ENCODE measurements around the gene SLC22A7. TPM values are rescaled to one million over a fixed set of nuclear protein-coding genes. Genes with fewer than 3 reads are reported as not detected.
A peak's percentile ranks its signal among the peaks of the same experiment; 100 is the strongest.
"Not testable (repeated sequence)": the region's sequence is repeated elsewhere in the genome, so short reads cannot be mapped to it uniquely, and the experiment has no call there.

The SLC22A7 gene
- total RNA-seq, 1 donor from 2014 or later: not detected

DNA sequence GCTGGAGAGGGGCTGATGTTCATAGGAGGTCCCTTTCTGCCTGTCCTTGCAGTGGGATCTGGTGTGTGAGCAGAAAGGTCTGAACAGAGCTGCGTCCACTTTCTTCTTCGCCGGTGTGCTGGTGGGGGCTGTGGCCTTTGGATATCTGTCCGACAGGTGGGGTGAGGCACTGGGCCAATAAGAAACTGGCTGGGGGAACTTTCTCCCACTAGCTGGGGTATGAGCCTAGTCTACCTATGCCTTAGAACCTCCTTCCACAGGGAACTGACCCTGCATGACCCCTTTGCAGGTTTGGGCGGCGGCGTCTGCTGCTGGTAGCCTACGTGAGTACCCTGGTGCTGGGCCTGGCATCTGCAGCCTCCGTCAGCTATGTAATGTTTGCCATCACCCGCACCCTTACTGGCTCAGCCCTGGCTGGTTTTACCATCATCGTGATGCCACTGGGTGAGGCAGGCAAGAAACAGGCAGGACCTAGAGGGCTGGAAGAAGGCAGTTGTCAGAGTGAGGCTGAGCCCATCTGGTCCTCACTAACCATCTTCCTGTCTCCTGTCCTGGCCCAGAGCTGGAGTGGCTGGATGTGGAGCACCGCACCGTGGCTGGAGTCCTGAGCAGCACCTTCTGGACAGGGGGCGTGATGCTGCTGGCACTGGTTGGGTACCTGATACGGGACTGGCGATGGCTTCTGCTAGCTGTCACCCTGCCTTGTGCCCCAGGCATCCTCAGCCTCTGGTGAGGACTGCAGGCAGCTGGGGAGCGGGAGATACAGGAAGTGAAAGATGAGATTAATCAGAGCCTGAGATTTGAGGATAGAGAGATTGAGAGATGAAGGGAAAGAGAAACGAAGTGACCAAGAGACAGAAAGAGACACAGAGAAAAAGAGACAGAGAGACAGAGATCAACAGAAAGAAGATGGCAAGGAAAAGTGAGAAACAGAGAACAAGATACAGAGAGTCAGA is 1.6 kb downstream of the SLC22A7 start:
- no peak for DNase-seq (ENCODE audit: low read depth in 2 of 2)

DNA sequence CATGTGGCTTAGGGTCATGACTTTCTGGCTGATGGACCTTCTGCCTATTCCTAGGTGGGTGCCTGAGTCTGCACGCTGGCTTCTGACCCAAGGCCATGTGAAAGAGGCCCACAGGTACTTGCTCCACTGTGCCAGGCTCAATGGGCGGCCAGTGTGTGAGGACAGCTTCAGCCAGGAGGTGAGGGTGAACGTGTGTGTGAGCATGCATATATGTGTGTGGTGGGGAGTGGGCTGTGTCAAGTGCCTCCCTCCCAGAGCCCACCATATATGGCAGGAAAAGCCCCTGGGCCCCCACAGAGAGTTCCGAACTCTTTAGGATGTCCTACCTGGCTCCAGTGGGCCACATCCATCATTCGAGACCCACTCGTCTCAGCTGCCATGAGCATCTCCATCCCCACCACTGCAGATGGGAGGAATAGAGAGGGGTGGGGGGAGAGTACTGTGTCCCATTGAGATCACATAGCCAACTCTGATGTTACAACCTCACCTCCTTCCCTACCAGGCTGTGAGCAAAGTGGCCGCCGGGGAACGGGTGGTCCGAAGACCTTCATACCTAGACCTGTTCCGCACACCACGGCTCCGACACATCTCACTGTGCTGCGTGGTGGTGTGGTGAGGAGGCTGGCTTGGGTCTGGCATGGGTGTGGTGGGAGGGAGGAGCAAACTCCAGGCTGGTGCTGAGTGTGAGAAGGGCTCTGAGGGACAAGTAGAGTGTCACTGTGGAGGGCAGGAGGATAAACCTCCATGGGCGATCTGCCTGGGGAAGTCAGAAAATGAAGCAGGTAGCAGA is 3.2 kb downstream of the SLC22A7 start:
- no peak for DNase-seq (ENCODE audit: low read depth in 2 of 2)

DNA sequence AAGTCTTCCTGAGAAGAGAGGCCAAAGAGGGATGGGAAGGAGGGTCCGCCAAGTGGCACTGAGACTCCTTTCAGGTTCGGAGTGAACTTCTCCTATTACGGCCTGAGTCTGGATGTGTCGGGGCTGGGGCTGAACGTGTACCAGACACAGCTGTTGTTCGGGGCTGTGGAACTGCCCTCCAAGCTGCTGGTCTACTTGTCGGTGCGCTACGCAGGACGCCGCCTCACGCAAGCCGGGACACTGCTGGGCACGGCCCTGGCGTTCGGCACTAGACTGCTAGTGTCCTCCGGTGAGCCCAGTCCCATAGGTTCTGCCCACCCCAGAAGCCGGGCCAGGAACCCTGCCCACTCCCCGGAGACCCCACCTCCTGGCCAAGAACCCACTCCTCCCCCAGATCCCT is 4.1 kb downstream of the SLC22A7 start:
- no peak for DNase-seq (ENCODE audit: low read depth in 2 of 2)

DNA sequence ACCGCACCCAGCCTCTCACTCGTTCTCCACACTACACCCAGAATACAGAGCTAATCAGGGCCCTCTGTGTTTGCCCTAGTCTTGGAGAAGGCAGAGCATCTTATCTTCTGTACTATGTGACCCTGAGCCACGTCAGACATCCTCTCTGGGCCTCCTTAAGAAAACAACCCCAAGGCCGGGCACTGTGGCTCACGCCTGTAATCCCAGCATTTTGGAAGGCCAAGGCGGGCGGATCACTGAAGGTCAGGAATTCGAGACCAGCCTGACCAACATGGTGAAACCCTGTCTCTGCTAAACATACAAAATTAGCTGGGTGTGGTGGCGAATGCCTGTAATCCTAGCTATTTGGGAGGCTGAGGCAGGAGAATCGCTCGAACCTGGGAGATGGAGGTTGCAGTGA is 4.9 kb downstream of the SLC22A7 start:
- DNase-seq (ENCODE audit: low read depth in 2 of 2): not testable (repeated sequence)

DNA sequence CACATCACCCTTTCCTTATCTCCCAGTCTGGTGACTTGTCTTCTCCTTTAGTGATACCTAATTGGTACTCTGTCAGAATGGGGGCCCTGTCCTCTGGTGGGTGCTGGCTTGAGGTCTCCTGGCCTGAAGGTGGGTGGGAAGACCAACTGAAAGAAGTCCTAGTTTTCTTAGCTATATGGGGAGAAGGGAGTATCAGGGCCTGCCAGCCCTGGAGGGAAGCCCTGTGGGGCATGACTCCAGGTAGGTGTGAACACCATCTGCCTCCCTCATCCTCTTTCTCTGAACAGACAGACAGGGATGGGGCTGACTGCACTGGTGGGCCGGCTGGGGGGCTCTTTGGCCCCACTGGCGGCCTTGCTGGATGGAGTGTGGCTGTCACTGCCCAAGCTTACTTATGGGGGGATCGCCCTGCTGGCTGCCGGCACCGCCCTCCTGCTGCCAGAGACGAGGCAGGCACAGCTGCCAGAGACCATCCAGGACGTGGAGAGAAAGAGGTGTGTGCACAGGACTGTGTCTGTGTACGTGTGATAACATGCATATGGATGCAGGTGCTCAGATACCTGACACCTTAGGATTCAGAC is 5.8 kb downstream of the SLC22A7 start:
- no peak for DNase-seq (ENCODE audit: low read depth in 2 of 2)

DNA sequence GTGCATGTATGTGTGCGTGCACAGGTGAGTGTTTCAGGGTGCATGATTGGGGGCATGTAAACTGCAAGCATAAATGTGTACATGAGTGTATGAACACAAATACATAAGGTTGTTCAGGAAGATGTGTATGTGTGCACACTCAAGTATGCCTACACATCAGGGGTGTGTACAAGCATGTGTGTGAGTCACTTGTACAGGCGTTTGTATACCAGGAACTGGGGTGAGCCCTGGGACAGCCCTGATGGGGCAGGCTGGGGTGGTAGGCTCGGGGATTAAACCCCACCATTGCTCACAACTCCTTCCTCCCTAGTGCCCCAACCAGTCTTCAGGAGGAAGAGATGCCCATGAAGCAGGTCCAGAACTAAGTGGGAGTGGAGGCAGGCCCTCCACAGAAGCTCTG is 6.3 kb downstream of the SLC22A7 start:
- no peak for DNase-seq (ENCODE audit: low read depth in 2 of 2)

DNA sequence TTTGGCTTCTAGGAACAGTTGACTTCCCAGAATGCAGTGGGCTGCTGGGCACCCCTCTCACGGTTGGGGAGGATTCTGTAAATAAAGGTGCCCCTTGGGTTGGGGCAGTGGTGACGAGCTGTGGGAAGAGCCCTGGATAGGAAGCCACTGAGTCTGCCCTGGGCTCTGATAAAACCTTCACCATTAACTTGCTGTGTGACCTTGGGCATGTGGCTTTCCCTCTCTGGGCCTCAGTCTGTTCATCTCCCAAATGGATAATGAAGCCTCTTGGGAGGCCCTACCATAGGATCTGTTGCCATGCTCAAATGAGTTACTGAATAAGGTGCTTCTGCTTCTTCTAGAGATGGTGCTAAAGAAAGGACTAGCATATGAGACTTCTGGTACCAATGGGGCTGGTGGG is 6.8 kb downstream of the SLC22A7 start:
- no peak for DNase-seq (ENCODE audit: low read depth in 2 of 2)

DNA sequence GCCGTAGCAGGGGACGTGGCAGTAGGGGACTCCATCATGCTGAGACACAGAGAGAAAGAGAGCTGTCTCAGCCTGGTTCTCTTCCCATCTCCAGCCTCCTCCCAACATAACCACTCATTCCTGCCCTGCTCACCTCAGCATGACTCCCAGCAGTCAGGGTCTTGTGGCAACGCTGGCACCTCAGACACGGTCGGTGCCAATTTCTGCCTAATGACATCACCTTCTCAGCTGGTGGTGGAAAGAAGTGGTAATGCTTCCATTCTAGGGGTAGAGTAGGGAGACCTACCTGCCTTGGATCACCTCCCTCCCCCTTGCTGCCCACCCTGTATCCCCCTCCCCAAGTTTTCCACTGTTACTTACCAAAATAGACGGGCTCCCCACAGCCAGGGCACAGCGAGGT is 8.0 kb downstream of the SLC22A7 start:
- no peak for DNase-seq (ENCODE audit: low read depth in 2 of 2)

DNA sequence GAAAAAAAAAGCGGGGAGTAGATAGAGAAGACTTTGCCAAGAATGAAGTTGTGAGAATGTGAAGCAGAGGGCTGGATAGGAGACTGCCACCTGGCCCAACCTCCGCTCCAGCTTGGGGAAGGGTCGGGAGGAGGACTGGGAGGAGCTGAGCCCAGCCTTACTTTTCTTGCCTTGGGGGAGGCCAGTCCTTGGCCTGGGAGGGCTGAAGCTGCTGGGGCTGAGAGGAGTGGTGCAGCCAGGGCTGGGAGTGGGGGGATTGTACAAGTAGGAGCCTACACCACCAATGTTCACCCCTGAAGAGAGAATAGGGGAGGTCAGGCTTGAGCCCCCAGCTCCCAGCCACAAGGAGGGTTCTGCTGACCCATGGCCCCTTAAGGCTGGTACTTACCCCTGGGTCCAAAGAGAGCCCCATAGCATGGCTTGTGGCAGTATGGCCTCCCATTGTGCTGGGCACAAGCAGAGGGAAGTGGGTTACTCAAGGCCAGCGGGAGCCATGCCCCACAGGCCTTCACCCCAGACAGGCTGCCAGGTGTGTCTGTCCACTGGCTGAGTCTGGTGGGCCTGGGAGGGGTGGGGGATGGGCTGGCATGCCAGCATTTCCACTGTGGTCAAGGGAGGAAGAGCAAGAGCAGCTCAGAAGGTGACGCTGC is 9.5 kb downstream of the SLC22A7 start:
- DNase-seq (ENCODE audit: low read depth in 2 of 2): no peak

DNA sequence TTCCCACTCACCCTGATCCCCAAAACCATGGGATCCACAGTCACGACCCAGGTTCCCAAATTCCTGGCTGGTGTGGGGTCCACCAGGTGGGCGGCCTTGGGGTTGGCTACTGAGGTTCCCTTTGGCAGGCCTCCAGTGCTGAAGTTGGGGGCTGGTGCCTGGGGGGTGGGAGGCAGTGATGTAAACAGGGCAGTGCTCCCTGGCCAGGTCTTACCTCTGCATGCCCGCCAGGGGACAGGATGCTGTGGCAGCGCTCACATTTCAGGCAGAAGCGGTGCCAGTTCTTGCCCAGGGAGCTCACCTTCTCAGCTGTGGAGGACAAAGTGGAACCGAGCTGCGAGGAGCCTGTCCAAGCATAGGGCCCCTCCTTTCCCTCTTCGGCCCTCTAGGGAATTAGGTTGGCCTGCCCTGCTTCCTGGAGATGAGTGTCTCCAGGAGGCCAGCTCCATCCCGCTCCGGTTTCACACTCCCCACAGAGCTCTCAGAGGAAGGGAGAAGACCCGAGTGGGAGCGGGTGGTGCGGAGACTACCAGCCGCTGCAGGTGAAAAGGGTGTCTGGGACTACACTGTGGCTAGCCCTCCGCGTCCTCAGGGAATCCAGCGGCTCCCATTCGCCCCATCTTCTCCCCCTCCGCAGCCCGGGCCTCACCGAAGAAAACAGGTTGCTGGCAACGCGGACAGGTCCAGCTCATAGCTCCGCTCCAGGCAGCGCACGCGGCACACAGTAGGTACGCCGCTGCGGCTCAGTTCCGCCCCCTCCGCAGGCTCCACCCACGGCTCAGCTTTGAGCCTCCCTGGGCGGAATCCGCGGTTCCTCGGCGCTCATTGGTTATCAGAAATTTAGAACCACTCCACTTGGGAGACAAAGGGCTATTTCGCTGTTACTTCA is 10.3 kb downstream of the SLC22A7 start, which contains the start of gene CRIP3:
CRIP3 (minus strand) TSS at position 726 of the 889 bp plus-strand sequence; CDS start at position 692, 34 bp downstream.
- peak in 1 of 2 donors; percentile 13 for DNase-seq (ENCODE audit: low read depth in 2 of 2)

DNA sequence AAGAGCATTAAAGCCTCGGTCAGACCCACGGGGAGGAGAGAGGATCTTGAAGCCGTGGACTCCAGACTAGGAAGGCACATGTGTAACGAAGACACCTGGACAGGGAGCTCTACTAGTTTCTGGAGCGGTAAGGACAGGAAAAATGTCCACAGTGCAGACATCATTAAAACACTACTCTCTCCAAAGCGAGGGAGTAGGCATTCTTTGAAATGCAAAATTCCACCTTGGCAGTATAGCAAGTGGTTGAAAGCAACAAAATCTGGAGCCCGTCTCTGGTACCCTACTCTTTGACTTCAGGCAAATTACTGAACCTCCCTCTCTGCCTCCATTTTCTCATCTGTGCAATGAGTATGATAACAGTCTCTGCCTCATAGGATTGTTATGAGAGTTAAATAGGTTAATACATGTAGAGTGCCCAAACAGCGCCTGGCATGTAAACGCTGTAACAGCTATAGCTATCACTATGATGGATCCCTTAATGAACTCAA is 11.0 kb downstream of the SLC22A7 start:
- DNase-seq (ENCODE audit: low read depth in 2 of 2): no peak

DNA sequence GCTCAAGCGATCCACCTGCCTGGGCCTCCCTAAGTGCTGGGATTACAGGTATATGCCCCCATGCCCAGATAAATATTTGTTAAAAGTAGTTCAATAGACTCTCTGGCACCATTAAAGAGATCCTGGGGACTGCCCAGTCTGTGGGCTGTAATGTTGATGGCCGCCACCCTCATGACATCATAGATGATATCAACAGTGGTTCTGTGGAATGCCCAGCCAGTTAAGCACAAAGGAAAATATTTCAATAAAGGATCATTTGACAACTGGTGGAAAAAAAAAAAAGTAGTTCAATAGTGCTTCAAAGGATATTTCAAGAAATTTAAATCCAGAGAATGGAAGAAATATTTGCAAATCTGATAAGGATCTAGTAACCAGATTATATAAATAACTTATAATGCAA is 12.1 kb downstream of the SLC22A7 start:
- DNase-seq (ENCODE audit: low read depth in 2 of 2): no peak

DNA sequence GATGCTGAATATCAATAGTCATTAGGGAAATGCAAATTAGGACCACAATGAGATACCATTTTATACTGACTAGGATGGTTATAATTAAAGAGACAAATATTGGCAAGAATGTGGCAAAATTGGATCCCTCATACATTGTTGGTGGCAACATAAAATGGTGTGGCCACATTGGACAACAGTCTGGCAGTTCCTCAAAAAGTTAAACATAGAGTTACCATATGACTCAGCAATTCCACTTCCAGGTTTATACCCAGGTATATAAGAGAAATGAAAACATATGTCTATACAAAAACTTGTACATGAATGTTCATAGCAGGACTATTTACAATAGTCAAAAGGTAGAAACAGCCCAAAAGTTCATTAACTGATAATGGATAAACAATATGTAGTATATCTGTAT is 12.6 kb downstream of the SLC22A7 start:
- DNase-seq (ENCODE audit: low read depth in 2 of 2): no peak

DNA sequence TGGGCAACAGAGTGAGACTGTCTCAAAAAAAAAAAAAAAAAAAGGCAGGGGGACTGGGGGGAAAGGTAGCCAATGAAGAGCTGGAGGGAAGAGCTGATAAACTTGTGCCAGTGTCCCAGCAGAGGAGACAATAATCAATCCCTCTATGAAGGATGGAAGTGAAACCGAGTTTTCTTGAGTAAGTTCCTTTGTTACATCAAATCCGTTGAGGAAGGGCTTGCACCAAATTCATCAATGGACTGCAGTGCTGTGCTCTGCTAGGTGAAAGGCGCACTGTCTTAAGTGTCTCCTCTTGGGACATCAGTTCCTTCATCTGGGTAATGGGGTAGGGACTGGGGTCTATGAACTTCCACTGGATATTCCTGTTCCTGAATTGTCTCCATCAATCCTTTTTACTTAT is 13.6 kb downstream of the SLC22A7 start:
- DNase-seq (ENCODE audit: low read depth in 2 of 2): no peak

DNA sequence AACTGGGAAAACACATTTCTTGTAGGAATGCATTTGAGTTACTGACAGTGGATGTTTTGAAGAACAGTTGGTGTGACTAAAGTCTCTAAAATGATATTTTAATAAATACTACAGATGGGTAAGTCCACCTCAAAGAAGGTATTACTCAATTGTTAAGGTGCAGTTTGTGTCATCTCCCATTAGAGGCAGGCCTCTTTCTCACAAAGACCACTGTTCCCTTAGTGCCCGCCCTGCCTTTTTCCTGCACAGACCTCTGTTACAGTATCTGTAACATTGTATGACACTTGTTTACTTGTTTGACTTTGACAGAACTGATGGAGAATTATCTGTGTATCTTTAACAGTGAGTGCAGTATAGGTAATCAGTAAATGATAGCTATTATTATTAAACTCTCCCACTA is 15.8 kb downstream of the SLC22A7 start:
- DNase-seq (ENCODE audit: low read depth in 2 of 2): no peak

DNA sequence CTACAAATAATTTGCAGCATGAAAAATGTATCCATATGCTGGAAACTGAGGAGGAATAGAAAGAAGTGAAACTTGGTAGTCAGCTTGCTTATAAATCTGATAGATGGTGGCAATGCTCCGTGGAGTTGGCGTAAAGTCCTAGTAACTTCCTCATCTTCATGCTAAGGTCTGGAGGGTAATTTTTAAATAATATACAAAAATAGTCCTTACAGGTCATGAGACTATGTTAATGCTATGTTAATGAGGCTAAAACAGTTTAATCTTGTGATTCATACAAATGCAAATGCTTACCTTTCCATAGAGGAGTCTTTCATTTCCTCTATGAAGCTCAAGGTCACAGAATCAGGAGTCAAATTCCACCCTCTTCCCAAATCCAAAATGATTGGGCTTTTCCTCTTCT is 20.0 kb downstream of the SLC22A7 start:
- no peak for DNase-seq (ENCODE audit: low read depth in 2 of 2)

DNA sequence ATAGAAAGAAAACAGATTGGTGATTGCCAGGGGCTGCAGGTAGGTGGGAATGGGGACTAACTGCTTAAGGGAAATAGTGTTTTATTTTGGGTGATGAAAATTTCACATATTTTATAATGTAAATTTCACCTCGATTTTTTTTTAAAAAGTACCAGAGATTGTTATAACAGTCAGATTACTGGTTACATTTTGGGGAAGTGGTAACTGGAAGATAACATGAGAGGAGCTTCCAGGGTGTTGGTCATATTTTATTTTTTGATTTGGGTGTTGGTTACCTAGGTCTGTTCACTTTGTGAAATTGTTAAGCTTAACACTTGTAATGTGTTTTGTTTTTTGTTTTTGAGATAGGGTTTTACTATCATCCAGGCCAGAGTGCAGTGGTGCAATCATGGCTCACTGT is 27.8 kb downstream of the SLC22A7 start:
- no peak for DNase-seq (ENCODE audit: low read depth in 2 of 2)

DNA sequence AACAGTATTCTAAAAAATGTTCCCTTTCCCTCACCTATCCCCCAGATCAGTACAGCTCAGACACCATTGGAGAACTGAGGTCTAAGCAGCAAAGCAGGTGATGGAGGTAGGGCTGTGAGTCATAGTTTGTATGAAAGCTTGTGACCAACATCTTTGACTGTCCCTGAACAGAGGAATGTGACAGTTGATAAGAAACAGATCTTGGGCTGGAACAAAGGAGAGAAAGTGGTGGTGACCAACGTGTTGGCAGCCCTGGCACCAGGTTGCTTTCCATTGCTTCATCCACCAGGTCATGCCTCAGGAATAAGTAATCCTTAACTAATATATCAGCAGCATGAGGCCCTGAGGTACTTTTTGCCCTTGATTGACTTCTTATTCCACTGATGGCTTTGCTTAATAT is 30.5 kb downstream of the SLC22A7 start:
- DNase-seq (ENCODE audit: low read depth in 2 of 2): no peak

DNA sequence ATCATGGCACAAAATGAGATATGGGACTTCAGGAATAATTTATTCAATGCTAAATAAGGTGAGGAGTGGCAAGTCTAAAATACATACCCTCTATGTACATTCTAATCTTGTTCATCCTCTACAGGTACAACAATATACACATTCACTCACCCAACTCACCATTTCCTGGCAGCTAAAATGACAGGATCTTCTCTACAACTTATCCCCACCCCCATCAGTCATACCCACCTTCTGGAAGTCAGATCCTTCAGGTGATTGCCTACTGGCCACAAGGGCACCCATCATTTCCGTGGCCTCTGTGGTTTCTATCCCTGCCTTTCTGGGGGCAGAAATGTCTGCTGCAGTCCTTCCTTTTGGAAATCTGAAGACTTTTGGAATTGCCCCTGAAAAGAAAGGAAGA is 33.4 kb downstream of the SLC22A7 start:
- no peak for DNase-seq (ENCODE audit: low read depth in 2 of 2)

DNA sequence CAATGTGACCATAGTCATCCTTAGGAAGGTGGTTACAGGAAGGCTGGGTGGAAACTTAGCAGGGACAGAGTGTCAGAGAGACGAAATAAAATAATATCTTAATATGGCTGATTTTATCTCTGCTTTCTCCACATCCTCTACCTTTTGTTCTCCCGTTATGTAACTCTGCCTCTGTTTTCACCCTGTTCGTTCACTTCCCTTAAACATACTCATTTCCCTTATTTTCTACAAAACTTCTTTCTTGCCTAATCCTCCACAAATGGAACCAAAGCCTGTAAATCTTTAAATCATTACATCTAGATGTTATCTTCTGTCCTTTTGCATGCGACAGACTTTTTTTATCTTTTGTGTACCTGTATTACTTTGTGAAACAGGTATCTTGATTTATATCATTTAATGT is 33.8 kb downstream of the SLC22A7 start:
- no peak for DNase-seq (ENCODE audit: low read depth in 2 of 2)
